GM20431 (cell line): ENCODE data around the gene ANKS1B.
"Not testable (repeated sequence)": the region's sequence is repeated elsewhere in the genome, so short reads cannot be mapped to it uniquely, and the experiment has no call there.

ENCODE experiments used
- in situ Hi-C: fragments of 300-500 bp; cut with MseI, MboI; formaldehyde crosslinking; loops from one replicate; pipeline ENCODE4 v1.15.0; 2020; ENCODE audit warnings: low sequenced_read_pairs; ENCODE audit not compliant: unreplicated experiment

Gene ANKS1B

DNA sequence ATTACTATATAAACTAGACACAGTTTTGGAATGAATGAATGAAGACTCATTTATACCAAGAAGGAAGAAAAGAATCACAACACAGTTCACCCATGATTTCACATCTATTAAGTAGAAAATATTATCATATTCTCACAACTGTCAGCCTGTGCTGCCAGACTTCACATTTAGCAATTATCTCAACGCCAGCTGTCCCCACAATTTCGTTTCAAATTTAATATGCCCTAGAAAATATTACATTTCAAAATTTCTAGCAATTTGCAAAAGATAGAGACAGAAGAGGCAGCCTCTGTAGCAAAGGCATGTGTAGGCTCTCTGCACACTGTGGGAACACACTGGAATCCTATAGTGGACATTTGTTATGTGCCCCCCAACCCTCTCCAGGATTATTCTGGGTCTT, 83.6 kb downstream of the ANKS1B start:
- in situ Hi-C loops = no loop called here

DNA sequence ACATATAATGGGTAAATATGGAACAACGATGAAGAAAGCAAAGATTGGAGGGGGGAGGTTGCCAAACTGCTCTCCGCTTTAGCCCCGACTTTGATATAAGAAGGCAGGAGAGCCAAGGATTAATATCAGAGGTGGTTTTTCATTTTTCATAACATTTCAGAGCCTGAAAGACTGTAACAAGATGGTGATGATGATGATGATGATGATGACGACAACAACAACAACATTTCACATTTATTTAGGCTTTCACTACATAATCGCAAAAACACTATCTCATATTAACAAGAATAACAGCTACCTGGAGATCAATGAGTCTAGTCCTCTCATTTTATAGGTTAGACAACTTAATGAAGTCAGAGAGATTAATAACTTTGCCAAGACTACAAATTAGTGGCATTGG, 86.1 kb downstream of the ANKS1B start:
- in situ Hi-C loops = no loop called here

DNA sequence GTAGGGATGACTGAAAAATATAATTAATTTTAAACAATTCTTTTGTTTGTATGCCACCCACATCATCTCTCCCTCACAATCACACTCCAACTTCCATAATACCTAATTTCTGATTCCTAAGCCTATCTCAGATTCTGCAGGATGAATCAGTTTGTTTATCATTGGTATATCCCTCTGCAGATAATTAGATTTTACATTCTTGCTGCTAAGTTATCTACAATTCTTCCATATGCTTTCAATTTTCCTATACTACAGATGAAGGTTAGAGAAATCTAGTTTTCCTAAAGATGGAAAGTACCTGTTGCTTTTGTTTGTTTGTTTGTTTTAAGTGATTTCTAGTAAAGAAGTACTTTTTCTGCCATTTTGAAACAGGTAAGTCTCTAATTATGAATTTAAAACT, 105.3 kb downstream of the ANKS1B start:
- in situ Hi-C loops = no loop called here

DNA sequence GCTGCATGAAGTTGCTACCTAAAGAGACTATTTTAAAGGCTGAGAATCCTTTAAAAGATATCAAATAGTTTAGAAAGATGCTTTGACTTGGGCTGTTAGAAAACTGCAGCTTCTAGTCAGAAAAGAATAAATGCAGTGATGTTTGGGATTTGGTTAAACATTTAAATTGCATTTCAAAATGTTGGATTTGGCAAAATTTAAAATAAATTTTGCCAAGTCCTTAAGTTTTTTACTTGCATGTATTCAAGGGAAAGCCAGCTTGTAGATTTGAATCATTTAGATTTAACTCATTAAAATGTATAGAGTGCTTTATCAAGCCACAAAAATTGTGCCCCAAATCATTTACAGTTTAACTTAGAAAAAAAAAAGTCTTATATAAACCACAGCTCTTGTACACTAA, 109.7 kb downstream of the ANKS1B start:
- in situ Hi-C loops = no loop called here

DNA sequence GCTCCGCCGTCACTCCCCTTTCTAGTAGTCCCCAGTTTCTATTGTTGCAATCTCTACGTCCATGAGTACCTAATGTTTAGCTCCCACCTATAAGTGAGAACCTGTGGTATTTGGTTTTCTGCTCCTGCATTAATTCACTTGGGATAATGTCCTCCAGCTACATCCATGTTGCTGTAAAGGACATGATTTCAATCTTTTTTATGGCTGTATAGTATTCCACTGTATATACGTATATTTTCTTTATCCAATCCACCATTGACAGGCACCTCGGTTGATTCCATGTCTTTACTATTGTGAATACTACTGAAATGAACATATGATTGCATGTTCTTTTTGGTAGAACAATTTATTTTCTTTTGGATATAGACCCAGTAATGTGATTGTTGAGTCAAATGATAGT, 114.7 kb downstream of the ANKS1B start:
- in situ Hi-C loops = no loop called here

DNA sequence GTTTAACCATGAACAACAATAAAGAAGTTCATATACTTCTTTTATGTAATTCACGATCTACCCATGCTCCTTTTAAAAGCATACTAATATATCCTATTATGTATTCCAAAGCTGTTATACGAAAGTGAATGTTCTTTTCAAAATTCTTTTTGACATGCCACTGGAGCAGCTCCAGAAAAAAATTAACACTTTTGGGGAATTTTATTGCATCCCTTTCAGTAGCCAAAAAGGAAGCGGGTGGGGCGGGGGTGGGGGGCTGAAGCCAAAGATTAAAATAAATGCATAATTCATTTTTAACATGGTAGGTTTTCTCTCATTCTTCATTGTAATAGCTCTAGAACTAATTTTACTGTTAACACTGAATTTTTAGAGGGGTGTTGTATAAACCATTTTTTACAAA, 123.0 kb downstream of the ANKS1B start:
- in situ Hi-C loops = no loop called here

DNA sequence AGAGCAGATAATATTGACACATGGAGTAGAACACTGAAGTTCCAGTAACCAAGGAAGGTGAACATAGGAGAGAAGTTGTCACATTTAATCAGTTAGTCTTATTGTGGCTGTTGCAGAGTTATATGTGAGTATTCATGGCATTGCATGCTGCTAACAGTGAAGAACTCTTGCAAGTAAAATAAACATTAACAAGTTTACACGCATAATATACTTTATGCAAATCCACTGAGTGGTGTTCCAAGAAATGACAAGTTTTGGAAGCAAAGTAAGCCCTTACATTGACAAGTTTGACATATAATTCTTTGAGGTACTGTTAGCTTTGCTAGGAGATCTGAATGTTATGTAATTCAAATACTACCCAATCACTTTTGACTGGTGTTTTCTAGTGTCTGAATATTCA, 125.6 kb downstream of the ANKS1B start:
- in situ Hi-C loops = no loop called here

DNA sequence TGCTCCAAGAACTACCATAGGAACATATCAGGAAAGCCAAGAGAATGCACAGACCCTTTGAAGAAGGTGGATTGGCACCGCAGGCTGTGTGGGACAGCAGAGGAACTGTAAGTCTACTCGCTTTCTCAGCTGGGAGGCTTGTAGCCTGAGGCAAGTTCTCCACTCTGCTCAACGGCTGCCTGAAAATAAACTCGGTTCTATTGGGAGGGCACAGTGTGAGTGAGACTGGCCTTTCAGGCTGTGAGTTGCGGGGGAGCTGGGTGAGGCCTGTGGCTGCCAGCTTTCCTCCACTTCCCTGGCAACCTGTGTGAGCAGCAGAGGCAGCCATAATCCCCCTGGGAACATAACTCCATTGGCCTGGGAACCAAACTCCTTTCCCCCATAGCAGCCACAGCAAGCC, 132.1 kb downstream of the ANKS1B start:
- in situ Hi-C loops = no loop called here

DNA sequence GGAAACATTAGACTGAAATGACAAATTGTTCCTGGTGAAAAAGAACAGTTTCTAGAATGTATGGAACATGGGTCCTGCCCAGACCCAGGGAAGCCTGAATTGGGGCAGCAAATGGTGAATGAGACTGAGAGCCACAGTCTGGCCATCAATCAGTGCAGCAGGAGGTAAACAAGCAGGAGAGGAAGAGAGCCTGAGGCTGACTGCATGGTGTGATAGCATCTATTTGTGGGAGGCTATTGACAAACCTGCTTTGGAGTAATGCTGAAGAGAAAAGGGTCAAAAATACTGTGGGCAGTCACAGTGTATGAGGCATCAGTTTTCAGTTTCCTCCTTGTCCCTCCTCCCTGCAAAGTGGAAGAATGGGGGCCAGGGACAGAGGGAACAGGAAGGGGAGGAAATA, 136.8 kb downstream of the ANKS1B start:
- in situ Hi-C loops = no loop called here

DNA sequence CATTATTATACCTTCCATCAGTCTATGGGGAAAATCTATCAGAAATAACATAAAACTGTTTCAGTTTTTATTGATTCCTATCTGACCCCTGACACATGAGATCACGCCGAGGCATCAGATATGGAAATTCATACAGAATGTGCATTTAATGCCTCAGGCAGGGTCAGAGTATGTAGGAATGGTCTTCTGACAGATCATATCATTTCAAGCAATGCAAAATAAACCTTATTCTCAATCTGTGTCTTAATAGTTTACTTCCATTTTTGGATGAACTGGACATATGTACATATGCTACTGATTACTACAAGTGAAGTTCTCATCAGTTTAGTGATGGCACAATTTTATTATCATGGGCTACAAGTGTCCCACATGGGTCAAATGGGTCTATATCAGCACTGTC, 150.0 kb downstream of the ANKS1B start:
- in situ Hi-C loops = no loop called here

DNA sequence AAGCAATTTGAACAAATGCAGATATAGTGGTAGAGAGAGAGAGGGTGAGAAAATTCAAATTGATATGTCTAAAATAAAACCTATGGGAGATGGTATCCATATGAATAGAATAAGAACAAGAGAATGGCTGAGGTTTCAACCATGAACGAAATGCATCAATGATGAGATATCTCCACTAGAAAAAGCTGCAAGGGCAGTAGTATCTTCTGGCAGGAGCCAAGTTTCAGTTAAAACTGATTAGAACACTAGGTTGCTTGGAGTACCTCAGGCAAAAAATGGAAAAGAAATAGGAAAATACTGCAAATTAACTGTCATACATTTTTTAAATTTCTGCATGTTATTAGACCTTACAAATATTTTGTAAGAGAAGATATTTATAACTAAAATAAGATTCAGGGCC, 151.3 kb downstream of the ANKS1B start:
- in situ Hi-C loops = no loop called here

DNA sequence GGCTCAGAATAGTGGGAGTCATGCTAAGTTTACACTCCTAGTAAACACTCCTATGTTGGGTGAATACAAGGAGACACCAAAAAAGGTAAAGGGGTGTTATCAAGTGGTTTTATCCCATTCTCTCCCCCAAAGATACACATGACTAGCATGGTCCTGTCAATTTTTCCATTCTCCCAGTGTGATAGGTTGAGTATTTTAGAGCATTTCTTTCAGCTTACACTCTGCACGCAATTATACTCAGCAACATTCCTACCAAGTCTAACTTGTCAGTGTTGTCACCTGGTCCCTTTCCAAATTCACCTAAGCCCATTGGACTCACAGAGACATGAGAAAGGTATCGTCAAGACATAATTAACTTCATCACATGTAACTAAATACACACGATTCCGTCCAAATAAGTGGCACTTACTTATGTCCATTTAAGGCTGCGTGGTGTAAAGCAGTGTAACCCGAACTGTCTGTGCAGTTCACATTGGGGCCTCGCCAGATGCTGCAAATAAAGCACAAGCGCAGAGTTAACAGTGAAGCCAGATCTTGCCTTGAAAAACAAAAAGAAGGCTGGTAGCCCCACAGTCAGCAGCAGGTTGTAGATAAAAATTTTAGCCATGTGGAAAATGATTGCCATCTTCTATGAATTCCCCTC, 159.7 kb downstream of the ANKS1B start:
- in situ Hi-C loops = no loop called here

DNA sequence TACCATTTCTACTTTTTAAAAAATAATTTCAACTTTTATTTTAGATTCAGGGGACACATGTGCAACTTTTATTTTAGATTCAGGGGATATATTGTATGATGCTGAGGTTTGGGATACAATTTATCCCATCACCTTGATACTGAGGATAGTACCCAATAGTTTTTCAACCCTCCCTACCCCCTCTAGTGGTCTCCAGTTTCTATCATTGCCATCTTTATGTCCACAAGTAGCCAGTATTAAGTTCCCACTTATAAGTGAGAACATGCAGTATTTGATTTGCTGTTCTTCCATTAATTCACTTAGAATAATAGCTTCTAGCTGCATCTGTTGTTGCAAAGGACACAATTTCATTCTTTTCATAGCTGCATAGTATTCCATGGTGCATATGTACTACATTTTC, 162.5 kb downstream of the ANKS1B start:
- in situ Hi-C loops = no loop called here

DNA sequence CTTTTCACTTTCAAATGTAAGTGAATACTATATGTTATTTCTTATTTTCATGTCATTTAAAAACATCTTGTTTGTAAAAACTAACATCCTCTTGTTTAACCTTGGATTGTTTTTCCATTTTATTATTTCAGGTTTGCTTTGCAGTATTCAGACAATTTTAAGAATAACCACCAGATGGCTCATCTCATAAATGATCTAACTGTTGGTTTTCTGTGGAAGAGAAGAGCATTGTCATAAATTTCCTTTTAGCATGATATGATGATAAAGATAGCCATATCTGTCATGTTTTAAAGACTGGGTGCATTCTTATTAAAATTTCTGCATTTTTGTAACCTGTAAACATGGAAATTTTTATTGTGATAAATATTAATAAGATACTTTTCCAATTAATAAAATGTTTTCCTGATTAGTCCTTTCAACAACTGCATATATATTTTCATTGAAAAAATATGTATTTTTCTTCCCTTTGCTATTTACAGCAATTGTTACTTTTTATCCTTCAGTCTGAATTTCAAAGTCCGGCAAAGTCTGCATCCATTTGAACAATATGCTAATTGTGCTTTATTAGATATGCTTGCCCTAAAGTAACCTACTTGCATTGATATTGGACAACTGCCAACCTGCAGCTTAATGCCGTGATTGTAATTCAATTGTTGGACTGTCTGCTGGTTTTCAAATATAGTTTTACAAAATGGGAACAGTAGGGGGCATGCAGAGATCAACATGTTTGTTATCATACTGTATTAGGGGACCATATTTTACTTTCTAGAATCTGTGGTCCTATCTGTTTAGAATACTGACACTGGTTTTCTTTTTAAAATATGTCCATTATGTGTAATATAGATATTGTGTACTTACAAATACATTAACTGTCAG, 173.8 kb downstream of the ANKS1B start:
- in situ Hi-C loops = no loop called here

DNA sequence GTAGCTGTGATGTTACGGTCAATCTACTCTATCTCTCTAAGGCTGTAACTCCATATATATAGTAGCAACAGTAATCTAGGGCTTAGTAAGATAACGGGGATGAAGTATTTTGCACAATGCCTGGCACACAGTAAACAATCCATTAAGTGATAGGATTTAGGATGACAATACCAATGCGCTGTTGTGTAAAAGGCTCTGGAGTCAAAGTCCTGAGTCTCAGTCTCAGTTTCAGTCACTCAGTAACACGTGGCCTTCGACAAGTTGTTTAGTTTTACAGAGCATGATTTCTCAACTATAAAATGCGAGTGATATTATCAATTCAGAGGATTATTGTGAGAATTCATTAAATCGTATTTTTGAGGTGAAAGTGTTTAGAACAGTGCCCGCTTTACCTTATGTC, 174.8 kb downstream of the ANKS1B start:
- in situ Hi-C loops = no loop called here

DNA sequence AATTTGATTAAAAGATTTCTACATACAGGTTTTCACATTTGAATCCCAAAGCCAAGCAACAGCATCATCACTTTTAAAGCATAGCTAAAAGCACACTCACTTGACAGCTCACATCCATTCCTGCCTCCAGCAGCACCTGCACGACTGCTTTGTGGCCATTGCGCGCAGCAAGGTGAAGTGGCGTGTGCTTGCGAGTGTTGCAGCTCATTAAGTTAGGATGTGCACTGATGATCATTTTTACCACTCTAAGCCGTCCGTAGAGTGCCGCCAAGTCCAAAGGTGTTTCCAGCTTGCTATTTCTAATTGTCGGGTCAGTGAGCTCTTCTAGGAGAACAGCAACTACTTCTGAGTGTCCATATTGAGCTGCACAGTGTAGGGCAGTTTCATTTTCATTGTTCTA, 178.4 kb downstream of the ANKS1B start:
- in situ Hi-C loops = no loop called here

DNA sequence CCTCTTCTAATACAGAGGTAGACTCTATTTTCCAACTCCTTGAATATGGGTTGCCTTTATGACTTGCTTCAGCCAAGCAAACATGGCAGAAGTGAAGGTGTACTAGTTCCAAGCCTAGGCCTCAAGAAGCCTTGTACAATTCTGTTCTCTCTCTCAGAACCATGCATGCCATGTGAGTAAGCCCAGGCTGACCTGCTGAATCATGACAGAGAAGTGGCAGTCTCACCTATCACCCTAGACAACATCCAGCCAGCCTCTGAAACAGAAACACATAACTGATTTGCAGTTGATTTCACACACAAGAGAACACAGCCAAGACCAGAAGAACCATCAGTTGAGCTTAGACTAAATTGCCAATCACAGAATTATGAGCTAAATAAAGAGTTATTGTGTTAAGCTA, 180.0 kb downstream of the ANKS1B start:
- in situ Hi-C loops = no loop called here

DNA sequence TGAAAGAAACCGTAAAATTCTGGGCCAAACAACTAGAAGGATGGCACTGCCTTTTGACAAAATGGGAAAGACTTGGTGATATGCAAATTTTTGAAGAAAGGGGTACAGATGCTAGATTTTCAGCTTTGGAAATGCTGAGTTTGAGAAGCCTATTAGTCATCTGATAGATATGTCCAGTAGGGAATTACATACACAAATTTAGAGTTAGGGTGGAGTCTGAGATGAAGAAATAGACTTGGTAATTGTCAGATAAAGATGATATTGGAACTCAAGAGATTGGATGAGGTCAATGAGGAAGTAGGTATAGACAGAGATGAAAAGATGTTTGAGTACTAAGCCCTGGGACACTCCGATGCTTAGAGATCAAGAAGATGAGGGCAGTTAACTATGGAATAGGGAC, 184.1 kb downstream of the ANKS1B start:
- in situ Hi-C loops = no loop called here

DNA sequence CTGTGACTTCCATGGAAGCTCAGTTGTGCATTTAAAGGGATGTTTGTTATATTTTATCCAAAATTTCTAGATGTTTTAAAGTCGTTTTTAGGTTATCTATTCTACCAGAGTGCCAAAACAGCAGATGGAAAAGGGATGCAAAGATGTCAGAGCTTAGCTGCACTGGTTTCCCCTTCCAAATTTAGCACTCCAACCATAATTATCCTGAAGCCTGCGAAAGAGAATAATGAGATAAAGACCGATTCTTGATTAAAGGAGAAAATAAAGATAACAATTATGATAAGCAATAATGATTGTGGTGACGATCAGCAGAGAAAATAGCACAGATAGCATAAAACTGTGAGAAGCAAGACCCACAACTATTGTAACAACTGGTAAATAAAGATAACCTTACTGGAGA, 186.8 kb downstream of the ANKS1B start:
- in situ Hi-C loops = not testable (repeated sequence)

DNA sequence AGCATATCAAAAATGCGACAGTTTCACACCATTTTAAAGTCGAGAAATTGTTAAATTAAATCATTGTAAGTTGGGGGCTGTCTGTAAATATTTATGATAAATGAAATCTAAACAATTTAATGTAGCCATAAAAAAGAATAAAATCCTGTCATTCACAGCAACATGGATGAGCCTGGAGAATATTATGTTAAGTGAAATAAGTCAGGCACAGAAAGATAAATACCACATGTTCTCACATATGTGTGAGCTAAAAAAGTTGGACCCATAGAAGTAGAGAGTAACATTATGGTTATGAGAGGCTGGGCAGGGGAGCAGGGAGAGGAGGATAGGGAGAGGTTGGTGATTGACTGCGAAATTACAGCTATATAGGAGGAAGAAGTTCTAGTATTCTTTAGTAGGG, 201.3 kb downstream of the ANKS1B start:
- in situ Hi-C loops = no loop called here

DNA sequence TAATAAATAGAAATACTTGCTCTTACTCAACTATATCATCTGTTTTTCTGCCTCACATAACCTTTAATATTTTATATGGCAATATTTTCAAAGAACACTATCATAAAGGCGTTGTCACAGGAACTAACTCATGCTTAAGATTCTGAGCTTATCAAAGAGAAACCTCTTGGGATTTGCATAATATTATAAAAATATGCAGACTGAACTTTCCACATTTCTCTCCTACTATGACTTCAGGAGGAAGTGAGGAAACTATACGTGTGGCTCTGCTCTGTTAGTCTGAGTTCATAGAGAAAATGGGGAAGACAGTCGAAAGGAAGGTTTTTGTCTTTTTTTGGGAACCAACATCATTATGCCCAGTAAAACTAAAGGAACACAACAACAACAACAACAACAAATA, 212.5 kb downstream of the ANKS1B start:
- in situ Hi-C loops = no loop called here

DNA sequence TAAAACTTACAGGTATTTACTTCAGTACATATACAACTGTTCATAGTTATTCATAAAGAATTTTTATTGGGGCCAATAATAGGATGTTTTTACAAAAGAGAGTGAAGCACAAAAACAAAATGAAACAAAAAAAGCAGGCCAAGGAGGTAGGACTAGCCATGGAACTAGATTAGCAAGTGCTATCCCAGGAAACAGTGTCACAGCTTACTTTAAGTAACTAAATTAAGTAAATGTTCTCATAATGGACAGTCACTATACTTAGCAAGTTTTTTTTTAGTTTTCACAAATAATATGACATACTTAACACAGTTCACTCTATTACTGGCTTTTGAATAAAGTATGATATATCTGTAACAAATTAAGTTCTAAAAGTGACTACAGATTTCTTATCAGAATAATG, 213.1 kb downstream of the ANKS1B start:
- in situ Hi-C loops = no loop called here
